ENCODE data around the gene CRHR1. TPM values are rescaled to one million over a fixed set of nuclear protein-coding genes. Genes with fewer than 3 reads are reported as not detected.

Gene CRHR1
- total RNA-seq, 1 experiment from 2014 or later = not detected

DNA sequence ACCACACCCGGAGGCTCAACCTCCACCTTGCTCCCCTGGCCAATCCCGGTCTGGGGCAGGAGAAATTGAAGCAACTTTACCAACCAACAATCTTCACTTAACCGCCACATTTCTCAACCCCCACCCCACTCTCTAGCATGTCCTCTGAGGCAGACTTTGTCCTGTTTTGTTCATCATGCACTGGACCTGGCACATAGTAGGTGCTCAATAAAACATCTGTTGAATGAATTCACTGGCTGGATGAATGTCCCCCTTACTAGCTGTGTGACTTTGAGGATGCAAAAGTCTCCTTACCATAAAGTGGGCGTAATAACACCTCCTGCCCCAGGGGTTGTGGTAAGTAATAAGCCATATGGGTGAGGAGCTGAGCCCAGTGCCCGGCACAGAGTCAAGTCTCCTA lies 66.3 kb downstream of the CRHR1 start:
- DNase-seq = no peak
- no peak overlapping the region for H3K4me3 ChIP-seq (ENCODE audit: low read length)
- POLR2A ChIA-PET (ENCODE audit: unreplicated experiment) = no interaction called here
- TF ChIP-seq, protein P1, sequence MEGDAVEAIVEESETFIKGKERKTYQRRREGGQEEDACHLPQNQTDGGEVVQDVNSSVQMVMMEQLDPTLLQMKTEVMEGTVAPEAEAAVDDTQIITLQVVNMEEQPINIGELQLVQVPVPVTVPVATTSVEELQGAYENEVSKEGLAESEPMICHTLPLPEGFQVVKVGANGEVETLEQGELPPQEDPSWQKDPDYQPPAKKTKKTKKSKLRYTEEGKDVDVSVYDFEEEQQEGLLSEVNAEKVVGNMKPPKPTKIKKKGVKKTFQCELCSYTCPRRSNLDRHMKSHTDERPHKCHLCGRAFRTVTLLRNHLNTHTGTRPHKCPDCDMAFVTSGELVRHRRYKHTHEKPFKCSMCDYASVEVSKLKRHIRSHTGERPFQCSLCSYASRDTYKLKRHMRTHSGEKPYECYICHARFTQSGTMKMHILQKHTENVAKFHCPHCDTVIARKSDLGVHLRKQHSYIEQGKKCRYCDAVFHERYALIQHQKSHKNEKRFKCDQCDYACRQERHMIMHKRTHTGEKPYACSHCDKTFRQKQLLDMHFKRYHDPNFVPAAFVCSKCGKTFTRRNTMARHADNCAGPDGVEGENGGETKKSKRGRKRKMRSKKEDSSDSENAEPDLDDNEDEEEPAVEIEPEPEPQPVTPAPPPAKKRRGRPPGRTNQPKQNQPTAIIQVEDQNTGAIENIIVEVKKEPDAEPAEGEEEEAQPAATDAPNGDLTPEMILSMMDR (conservative IDR thresholded peaks at IDR 0.05; ENCODE audit: low read depth, low read length) = no peak
- TF ChIP-seq EZH2phosphoT487 (IDR thresholded peaks at IDR 0.05; ENCODE audit: borderline replicate concordance, low read length) (no peak), EZH2 (IDR thresholded peaks at IDR 0.05; ENCODE audit: low read length, unreplicated experiment) (no peak)
- no peaks in the 10 kb centered on the region for H3K9me2 ChIP-seq (replicated peaks; ENCODE audit: low read length)
- no TSS peak for BruUV-seq (replicated peaks)
- no peak overlapping the region for H3K4me2 ChIP-seq (ENCODE audit: low read length)
- H3K36me3 ChIP-seq (ENCODE audit: low read depth, low read length) = no peaks in the 10 kb centered on the region
- intact Hi-C loops (cut with micrococcal nuclease) = no loop called here
- H3K4me1 ChIP-seq (ENCODE audit: insufficient read depth, low read length) = no peaks in the 10 kb centered on the region
- no peaks in the 10 kb centered on the region for H3F3A ChIP-seq (ENCODE audit: low read length, unreplicated experiment)
- CTCF ChIA-PET = no interaction called here
- no peak overlapping the region for H3K9ac ChIP-seq (ENCODE audit: low read length)
- H2AFZ ChIP-seq (ENCODE audit: low read length) = no peak overlapping the region
- H3K27me3 ChIP-seq (ENCODE audit: low read length) = peaks cover 4% of the 10 kb centered on the region; the same call in 1 of the 2 replicates
- no peak for ATAC-seq
- H3K27ac ChIP-seq (ENCODE audit: low read length) = no peak overlapping the region
- no peaks in the 10 kb centered on the region for H3K79me2 ChIP-seq (ENCODE audit: low read length)
- no peaks in the 10 kb centered on the region for H4K20me1 ChIP-seq (ENCODE audit: low read length)
- no peaks in the 10 kb centered on the region for H3K9me3 ChIP-seq (ENCODE audit: low read length)

DNA sequence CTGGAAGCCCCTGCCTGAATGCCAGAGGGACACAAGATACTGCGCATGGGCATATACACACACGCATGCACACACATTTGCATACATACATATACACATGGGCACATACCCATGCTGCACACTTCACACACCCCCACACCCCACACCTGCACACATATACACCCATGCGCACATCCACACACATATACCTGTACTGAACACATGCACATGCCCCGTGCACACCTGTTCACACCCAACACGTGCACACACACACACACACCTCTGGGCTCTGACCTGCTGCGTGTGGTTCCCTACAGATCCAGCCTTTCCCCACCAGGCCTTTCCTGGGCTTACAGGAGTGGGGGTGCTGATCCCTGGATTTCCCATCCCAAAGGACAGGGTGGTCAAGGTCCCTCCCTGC lies 66.9 kb downstream of the CRHR1 start:
- Histone ChIP-seq H3F3A (ENCODE audit: low read length, unreplicated experiment) (no peaks in the 10 kb centered on the region), H3K9ac (ENCODE audit: low read length) (no peak overlapping the region)

DNA sequence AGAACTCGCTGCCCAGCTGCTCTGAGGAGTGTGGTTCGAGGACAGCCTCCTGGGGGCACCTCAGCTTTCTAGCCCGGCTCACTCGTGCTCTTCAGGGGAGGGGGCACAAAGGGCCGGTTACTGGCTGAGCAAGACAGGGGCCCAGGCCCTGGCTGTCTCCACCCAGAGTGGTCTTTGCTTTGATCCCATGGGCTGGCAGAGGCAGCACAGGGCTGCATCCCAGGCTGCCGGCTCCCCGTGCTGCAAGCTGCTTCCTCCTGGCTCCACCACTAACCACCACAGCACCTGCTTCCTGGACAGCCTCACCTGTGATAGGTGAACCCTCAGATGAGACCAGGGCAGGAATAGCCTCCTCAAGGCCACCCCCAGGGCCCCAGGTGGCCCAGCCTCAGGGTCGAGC lies 67.3 kb downstream of the CRHR1 start:
- H3K4me2 ChIP-seq (ENCODE audit: low read length) = no peak overlapping the region
- no peaks in the 10 kb centered on the region for H3K79me2 ChIP-seq (ENCODE audit: low read length)
- no peak for ATAC-seq
- H3F3A ChIP-seq (ENCODE audit: low read length, unreplicated experiment) = no peaks in the 10 kb centered on the region
- intact Hi-C loops (cut with micrococcal nuclease) = no loop called here
- H3K9me2 ChIP-seq (replicated peaks; ENCODE audit: low read length) = no peaks in the 10 kb centered on the region
- no peaks in the 10 kb centered on the region for H4K20me1 ChIP-seq (ENCODE audit: low read length)
- H3K27me3 ChIP-seq (ENCODE audit: low read length) = peaks cover 4% of the 10 kb centered on the region; the same call in 1 of the 2 replicates
- H3K4me3 ChIP-seq (ENCODE audit: low read length) = no peak overlapping the region
- no peaks in the 10 kb centered on the region for H3K36me3 ChIP-seq (ENCODE audit: low read depth, low read length)
- BruUV-seq (replicated peaks) = no TSS peak
- no peak for TF ChIP-seq EZH2phosphoT487 (IDR thresholded peaks at IDR 0.05; ENCODE audit: borderline replicate concordance, low read length)
- TF ChIP-seq EZH2 (IDR thresholded peaks at IDR 0.05; ENCODE audit: low read length, unreplicated experiment) = no peak
- TF ChIP-seq, protein P1 (conservative IDR thresholded peaks at IDR 0.05; ENCODE audit: low read depth, low read length) = no peak
- no peak overlapping the region for H2AFZ ChIP-seq (ENCODE audit: low read length)
- H3K9ac ChIP-seq (ENCODE audit: low read length) = no peak overlapping the region
- H3K9me3 ChIP-seq (ENCODE audit: low read length) = no peaks in the 10 kb centered on the region
- H3K27ac ChIP-seq (ENCODE audit: low read length) = no peak overlapping the region
- H3K4me1 ChIP-seq (ENCODE audit: insufficient read depth, low read length) = no peaks in the 10 kb centered on the region
- POLR2A ChIA-PET (ENCODE audit: unreplicated experiment) = no interaction called here
- CTCF ChIA-PET = interaction anchor here (1.5 kb wide), 1 partner anchor 211 kb away, joined by 7 read pairs; no protein-coding TSS in a partner anchor
- no peak for DNase-seq

More for the DNA sequence above, 66.9 kb downstream of the CRHR1 start:
- Histone ChIP-seq H2AFZ (ENCODE audit: low read length) (no peak overlapping the region), H3K27me3 (ENCODE audit: low read length) (peaks cover 4% of the 10 kb centered on the region; the same call in 1 of the 2 replicates), H3K9me2 (replicated peaks; ENCODE audit: low read length) (no peaks in the 10 kb centered on the region), H3K4me1 (ENCODE audit: insufficient read depth, low read length) (no peaks in the 10 kb centered on the region), H4K20me1 (ENCODE audit: low read length) (no peaks in the 10 kb centered on the region), H3K27ac (ENCODE audit: low read length) (no peak overlapping the region), H3K79me2 (ENCODE audit: low read length) (no peaks in the 10 kb centered on the region), H3K4me3 (ENCODE audit: low read length) (no peak overlapping the region), H3K4me2 (ENCODE audit: low read length) (no peak overlapping the region), H3K9me3 (ENCODE audit: low read length) (no peaks in the 10 kb centered on the region), H3K36me3 (ENCODE audit: low read depth, low read length) (no peaks in the 10 kb centered on the region)
- no peak for DNase-seq
- TF ChIP-seq EZH2 (IDR thresholded peaks at IDR 0.05; ENCODE audit: low read length, unreplicated experiment) (no peak), EZH2phosphoT487 (IDR thresholded peaks at IDR 0.05; ENCODE audit: borderline replicate concordance, low read length) (no peak)
- TF ChIP-seq, protein P1 (conservative IDR thresholded peaks at IDR 0.05; ENCODE audit: low read depth, low read length) = no peak
- no peak for ATAC-seq
- intact Hi-C loops (cut with micrococcal nuclease) = no loop called here
- no TSS peak for BruUV-seq (replicated peaks)
- CTCF ChIA-PET = interaction anchor here (1.5 kb wide), 1 partner anchor 211 kb away, joined by 7 read pairs; no protein-coding TSS in a partner anchor
- POLR2A ChIA-PET (ENCODE audit: unreplicated experiment) = no interaction called here

Measured in PC-3 (cell line).